IPS-18a (cell line): Measurements from ENCODE around the gene DLG2.

ENCODE experiments used
- H3K27ac ChIP-seq: one replicate; pipeline ENCODE4 v1.5.1; 2013; ENCODE audit warnings: low read length
- H3K27me3 ChIP-seq: one replicate; pipeline ENCODE4 v1.6.1; 2013; ENCODE audit warnings: mild to moderate bottlenecking, low read length; ENCODE audit not compliant: control insufficient read depth, insufficient read depth
- H3K36me3 ChIP-seq: one replicate; pipeline ENCODE4 v1.6.1; 2013; ENCODE audit warnings: low read depth, low read length; ENCODE audit not compliant: control insufficient read depth
- H3K4me1 ChIP-seq: one replicate; pipeline ENCODE4 v1.6.1; 2013; ENCODE audit warnings: low read depth, low read length; ENCODE audit not compliant: control insufficient read depth
- H3K4me3 ChIP-seq: one replicate; pipeline ENCODE4 v1.5.1; 2013; ENCODE audit warnings: low read length
- H3K9ac ChIP-seq: one replicate; pipeline ENCODE4 v1.6.1; 2013; ENCODE audit warnings: mild to moderate bottlenecking, low read length, moderate library complexity
- H3K9me3 ChIP-seq: one replicate; pipeline ENCODE4 v1.6.1; 2013; ENCODE audit warnings: low read depth, low read length; ENCODE audit not compliant: control insufficient read depth

DLG2 gene

DNA sequence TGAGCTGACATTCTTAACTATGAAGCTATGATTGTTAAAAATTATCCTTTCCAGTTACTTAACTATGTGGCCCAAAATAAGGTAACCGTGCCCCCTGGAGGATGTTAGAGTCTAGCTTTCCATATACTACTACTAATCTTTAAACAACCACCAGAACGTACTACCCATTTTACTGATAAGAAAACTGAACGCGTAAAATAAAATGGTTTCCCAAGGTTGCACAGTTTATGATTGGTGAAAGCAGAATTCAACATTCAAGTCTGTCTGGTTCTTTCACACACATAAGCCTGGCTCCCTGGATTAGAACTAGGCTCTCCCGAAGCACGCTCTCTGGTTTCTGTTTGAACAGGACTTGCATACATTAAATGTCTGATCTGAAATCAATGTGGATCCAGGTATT lies 1903.1 kb downstream of the DLG2 start:
- Histone ChIP-seq H3K9ac (peak overlapping the region; percentile 38), H3K36me3 (no peaks in the 10 kb centered on the region), H3K27me3 (peaks cover 14% of the 10 kb centered on the region), H3K4me3 (peak overlapping the region; percentile 50), H3K9me3 (no peaks in the 10 kb centered on the region), H3K27ac (no peak overlapping the region), H3K4me1 (peaks cover 39% of the 10 kb centered on the region)

- Histone ChIP-seq H3K4me3 (no peak overlapping the region), H3K9ac (no peak overlapping the region), H3K27me3 (peaks cover 14% of the 10 kb centered on the region), H3K36me3 (no peaks in the 10 kb centered on the region), H3K27ac (no peak overlapping the region), H3K4me1 (peaks cover 39% of the 10 kb centered on the region), H3K9me3 (no peaks in the 10 kb centered on the region)
Observed at GRCh38 chr11:83722392-83723119, 1904.6 kb downstream of the DLG2 start.

DNA sequence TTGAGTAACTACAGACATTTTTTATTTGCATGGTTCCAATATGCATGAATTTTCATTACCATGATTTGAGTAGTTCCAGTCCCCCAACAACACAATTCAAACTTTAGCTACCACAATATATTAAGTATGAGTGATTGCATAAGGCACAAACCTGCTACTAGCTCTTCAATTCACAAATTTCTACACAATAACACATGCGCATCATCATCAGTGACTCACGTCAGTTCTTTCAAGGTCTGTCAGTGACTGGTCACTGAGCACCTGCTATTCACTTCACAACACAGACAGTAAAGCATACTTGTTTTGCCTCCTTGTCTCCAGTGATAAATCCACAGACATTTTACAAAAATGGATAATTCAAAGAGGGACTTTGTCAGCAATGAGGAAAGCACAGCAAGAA lies 1905.9 kb downstream of the DLG2 start:
- H3K4me1 ChIP-seq: peaks cover 38% of the 10 kb centered on the region
- H3K4me3 ChIP-seq: no peak overlapping the region
- no peaks in the 10 kb centered on the region for H3K9me3 ChIP-seq
- no peak overlapping the region for H3K27ac ChIP-seq
- no peaks in the 10 kb centered on the region for H3K36me3 ChIP-seq
- no peak overlapping the region for H3K9ac ChIP-seq
- peaks cover 14% of the 10 kb centered on the region for H3K27me3 ChIP-seq

DNA sequence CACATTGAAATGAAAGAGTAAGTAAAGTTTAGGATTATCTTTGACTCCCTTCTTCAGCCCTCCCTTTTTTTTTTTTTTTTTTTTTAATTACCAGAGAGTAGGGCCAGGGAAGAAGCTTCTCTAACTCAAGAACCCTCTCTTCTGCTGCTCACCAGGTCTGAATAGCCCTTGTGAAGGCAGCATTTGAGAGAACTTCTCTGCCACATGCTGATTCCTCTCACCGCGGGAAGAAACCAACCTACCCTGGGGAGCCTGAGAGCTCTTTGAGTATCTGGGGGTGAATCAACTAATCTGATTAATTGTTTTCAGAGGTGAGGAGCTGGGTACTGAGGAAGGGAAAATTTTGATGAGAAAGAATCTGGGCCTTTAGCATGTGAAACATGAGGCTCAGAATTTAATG lies 1906.5 kb downstream of the DLG2 start:
- H3K27me3 ChIP-seq: peaks cover 14% of the 10 kb centered on the region
- peaks cover 32% of the 10 kb centered on the region for H3K4me1 ChIP-seq
- H3K9ac ChIP-seq: no peak overlapping the region
- H3K36me3 ChIP-seq: no peaks in the 10 kb centered on the region
- H3K9me3 ChIP-seq: no peaks in the 10 kb centered on the region
- no peak overlapping the region for H3K4me3 ChIP-seq
- H3K27ac ChIP-seq: no peak overlapping the region

- Histone ChIP-seq H3K27ac (no peak overlapping the region), H3K4me1 (peaks cover 9% of the 10 kb centered on the region), H3K27me3 (peaks cover 14% of the 10 kb centered on the region), H3K9ac (no peak overlapping the region), H3K36me3 (no peaks in the 10 kb centered on the region), H3K4me3 (no peak overlapping the region), H3K9me3 (no peaks in the 10 kb centered on the region)
Observed at GRCh38 chr11:83717537-83717936, 1909.6 kb downstream of the DLG2 start.

GRCh38 chr11:83715927-83716535 lies 1911.1 kb downstream of the DLG2 start:
- Histone ChIP-seq H3K36me3 (no peaks in the 10 kb centered on the region), H3K27ac (no peak overlapping the region), H3K4me3 (no peak overlapping the region), H3K9me3 (no peaks in the 10 kb centered on the region), H3K27me3 (peaks cover 6% of the 10 kb centered on the region), H3K9ac (no peak overlapping the region), H3K4me1 (peaks cover 3% of the 10 kb centered on the region)

DNA sequence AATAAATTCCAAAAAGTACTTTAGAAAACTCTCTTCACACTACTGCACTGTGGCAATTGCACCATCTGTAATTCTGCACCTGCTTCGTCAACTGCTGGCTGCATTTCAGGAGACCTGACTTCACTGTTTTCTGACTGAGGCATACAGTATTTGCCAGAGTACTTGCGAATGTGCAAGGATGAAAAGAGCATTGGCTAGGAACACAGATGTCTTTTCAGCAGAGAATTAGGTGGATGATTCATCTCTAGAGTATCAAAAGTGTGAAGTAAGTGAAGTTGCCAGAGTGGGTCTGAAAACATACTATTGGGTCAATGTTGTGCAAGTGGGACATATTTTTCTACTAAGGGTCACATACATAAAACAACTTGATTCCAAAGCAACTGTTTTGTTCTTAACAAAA lies 1913.4 kb downstream of the DLG2 start:
- Histone ChIP-seq H3K4me1 (no peaks in the 10 kb centered on the region), H3K9ac (no peak overlapping the region), H3K9me3 (no peaks in the 10 kb centered on the region), H3K36me3 (no peaks in the 10 kb centered on the region), H3K4me3 (no peak overlapping the region), H3K27me3 (no peaks in the 10 kb centered on the region), H3K27ac (no peak overlapping the region)

- H3K27me3 ChIP-seq: no peaks in the 10 kb centered on the region
- no peaks in the 10 kb centered on the region for H3K36me3 ChIP-seq
- no peak overlapping the region for H3K27ac ChIP-seq
- no peak overlapping the region for H3K4me3 ChIP-seq
- H3K9ac ChIP-seq: no peak overlapping the region
- H3K9me3 ChIP-seq: no peaks in the 10 kb centered on the region
- no peaks in the 10 kb centered on the region for H3K4me1 ChIP-seq
Observed at GRCh38 chr11:83711106-83711527, 1916.0 kb downstream of the DLG2 start.

- Histone ChIP-seq H3K27me3 (no peaks in the 10 kb centered on the region), H3K4me1 (no peaks in the 10 kb centered on the region), H3K9me3 (no peaks in the 10 kb centered on the region), H3K36me3 (no peaks in the 10 kb centered on the region), H3K27ac (no peak overlapping the region), H3K4me3 (no peak overlapping the region), H3K9ac (no peak overlapping the region)
Observed at GRCh38 chr11:83709434-83709833, 1917.7 kb downstream of the DLG2 start.

- Histone ChIP-seq H3K27ac (no peak overlapping the region), H3K9me3 (no peaks in the 10 kb centered on the region), H3K4me1 (no peaks in the 10 kb centered on the region), H3K4me3 (no peak overlapping the region), H3K9ac (no peak overlapping the region), H3K27me3 (no peaks in the 10 kb centered on the region), H3K36me3 (no peaks in the 10 kb centered on the region)
Observed at GRCh38 chr11:83706566-83706965, 1920.6 kb downstream of the DLG2 start.

DNA sequence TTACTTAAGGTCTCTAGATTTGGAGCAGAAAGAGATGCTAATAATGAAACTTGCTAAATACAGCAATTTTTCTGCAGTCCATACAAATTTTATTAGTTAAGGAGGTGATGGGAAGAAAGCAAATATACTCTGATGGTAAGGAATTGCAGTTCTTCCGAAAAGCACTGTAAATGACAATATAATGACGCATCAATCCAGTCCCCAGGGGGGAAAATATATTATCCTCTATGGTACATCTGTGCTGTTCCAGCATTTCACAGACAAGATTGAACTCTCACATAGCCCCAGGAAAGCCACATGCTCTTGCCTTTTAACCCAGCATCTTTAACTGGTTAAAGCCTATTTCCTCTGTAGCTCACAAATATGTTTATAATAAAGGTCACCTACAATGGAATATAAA lies 1924.3 kb downstream of the DLG2 start:
- H3K27me3 ChIP-seq: no peaks in the 10 kb centered on the region
- no peak overlapping the region for H3K4me3 ChIP-seq
- H3K9me3 ChIP-seq: no peaks in the 10 kb centered on the region
- H3K27ac ChIP-seq: no peak overlapping the region
- no peak overlapping the region for H3K9ac ChIP-seq
- no peaks in the 10 kb centered on the region for H3K4me1 ChIP-seq
- H3K36me3 ChIP-seq: no peaks in the 10 kb centered on the region

GRCh38 chr11:83697518-83697917 lies 1929.6 kb downstream of the DLG2 start:
- H3K4me1 ChIP-seq: peaks cover 10% of the 10 kb centered on the region

More at GRCh38 chr11:83697518-83697917, 1929.6 kb downstream of the DLG2 start:
- Histone ChIP-seq H3K9ac (no peak overlapping the region), H3K27me3 (no peaks in the 10 kb centered on the region), H3K9me3 (no peaks in the 10 kb centered on the region), H3K4me3 (no peak overlapping the region), H3K36me3 (no peaks in the 10 kb centered on the region), H3K27ac (no peak overlapping the region)
